Measurements from ENCODE around the gene CDHR5.

Gene CDHR5

GRCh38 chr11:609341-609811 is 15.4 kb downstream of the CDHR5 start:
- no peak for ATAC-seq

GRCh38 chr11:608791-609251 is 15.9 kb downstream of the CDHR5 start:
- ATAC-seq: no peak

GRCh38 chr11:607971-608659 is 16.6 kb downstream of the CDHR5 start:
- no peak for ATAC-seq

- no peak for ATAC-seq
Measured at GRCh38 chr11:607020-607780, 17.6 kb downstream of the CDHR5 start.

- no peak for ATAC-seq
Measured at GRCh38 chr11:606245-606644, 18.5 kb downstream of the CDHR5 start.

GRCh38 chr11:605286-606129 is 19.2 kb downstream of the CDHR5 start:
- no peak for ATAC-seq

- ATAC-seq: no peak
Measured at GRCh38 chr11:603154-603553, 21.6 kb downstream of the CDHR5 start.

GRCh38 chr11:601573-602245 is 23.0 kb downstream of the CDHR5 start:
- no peak for ATAC-seq

- ATAC-seq: no peak
Measured at GRCh38 chr11:598005-598680, 26.6 kb downstream of the CDHR5 start.

GRCh38 chr11:597166-597725 is 27.5 kb downstream of the CDHR5 start:
- ATAC-seq: no peak

GRCh38 chr11:596374-596773 is 28.4 kb downstream of the CDHR5 start:
- no peak for ATAC-seq

GRCh38 chr11:595400-595799 is 29.4 kb downstream of the CDHR5 start:
- ATAC-seq: no peak

GRCh38 chr11:593347-593746 is 31.4 kb downstream of the CDHR5 start:
- no peak for ATAC-seq

- no peak for ATAC-seq
Measured at GRCh38 chr11:592918-593317, 31.8 kb downstream of the CDHR5 start.

- ATAC-seq: no peak
Measured at GRCh38 chr11:592501-592900, 32.3 kb downstream of the CDHR5 start.

- no peak for ATAC-seq
Measured at GRCh38 chr11:590997-591396, 33.8 kb downstream of the CDHR5 start.

GRCh38 chr11:589798-590197 is 35.0 kb downstream of the CDHR5 start:
- no peak for ATAC-seq

GRCh38 chr11:587978-588380 is 36.8 kb downstream of the CDHR5 start:
- ATAC-seq: peak; percentile 99

GRCh38 chr11:587546-587945 is 37.2 kb downstream of the CDHR5 start:
- ATAC-seq: peak; percentile 1 to 6

GRCh38 chr11:586376-587316 is 38.1 kb downstream of the CDHR5 start:
- no peak for ATAC-seq
